RWPE2 (cell line): ENCODE measurements around the gene EXOC7.

Source experiments
- ATAC-seq: fragments of 200-7000 bp; cut with Tn5 transposase; 3 replicates; pipeline ENCODE4 v1.9.1; 2021; ENCODE audit warnings: low read depth
- DNase-seq: peaks from one replicate; pipeline ENCODE4 v3.0.0-alpha.2; 2020; ENCODE audit warnings: low spot score
- H3K27ac ChIP-seq: fragments of 450-650 bp; 2 replicates; pipeline ENCODE4 v1.5.1; 2017; ENCODE audit warnings: mild to moderate bottlenecking; ENCODE audit not compliant: poor library complexity, severe bottlenecking
- H3K27me3 ChIP-seq: fragments of 250-450 bp; sonication (Bioruptor Pico); 2 replicates; pipeline ENCODE4 v1.5.1; 2021; ENCODE audit warnings: mild to moderate bottlenecking, moderate library complexity; ENCODE audit not compliant: insufficient read depth, poor library complexity, severe bottlenecking
- H3K36me3 ChIP-seq: fragments of 250-450 bp; sonication (Bioruptor Pico); 2 replicates; pipeline ENCODE4 v1.5.1; 2020; ENCODE audit warnings: low read depth, mild to moderate bottlenecking, moderate library complexity
- H3K4me1 ChIP-seq: fragments of 250-450 bp; sonication (Bioruptor Pico); 2 replicates; pipeline ENCODE4 v1.5.1; 2021; ENCODE audit warnings: mild to moderate bottlenecking, moderate library complexity; ENCODE audit not compliant: insufficient read depth, poor library complexity, severe bottlenecking
- H3K4me3 ChIP-seq: fragments of 250-450 bp; sonication (Bioruptor Pico); 2 replicates; pipeline ENCODE4 v1.5.1; 2021; ENCODE audit warnings: mild to moderate bottlenecking, moderate library complexity; ENCODE audit not compliant: severe bottlenecking
- H3K9me3 ChIP-seq: fragments of 250-450 bp; sonication (Bioruptor Pico); 2 replicates; pipeline ENCODE4 v1.5.1; 2021; ENCODE audit warnings: mild to moderate bottlenecking, moderate library complexity; ENCODE audit not compliant: severe bottlenecking
- TF ChIP-seq, protein P1 (sequence below): fragments of 450-650 bp; IDR thresholded peaks from one replicate; pipeline ENCODE4 v1.5.1; 2017; ENCODE audit warnings: mild to moderate bottlenecking, moderate library complexity; ENCODE audit not compliant: poor library complexity, severe bottlenecking

Gene EXOC7

DNA sequence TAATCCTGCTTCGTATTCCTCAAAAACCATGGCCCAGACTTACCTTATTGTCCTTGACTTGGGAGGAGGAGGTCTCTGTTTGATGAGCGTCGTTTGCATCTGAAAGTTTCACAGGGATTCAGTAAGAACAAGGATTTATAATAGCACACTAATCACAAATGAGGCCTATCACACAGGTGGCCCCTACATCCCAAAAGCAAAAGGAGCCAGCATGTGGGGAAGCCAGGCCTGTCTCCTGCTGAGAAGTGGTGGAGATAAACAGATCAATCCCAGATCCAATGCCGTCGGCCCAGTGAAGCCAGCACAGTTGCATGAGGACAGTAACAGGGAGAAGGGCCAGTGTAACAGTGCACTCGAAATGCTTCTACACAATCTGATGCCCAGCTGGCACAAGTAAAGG lies 63.2 kb downstream of the EXOC7 start:
- no peak for ATAC-seq
- no peaks in the 10 kb centered on the region for H3K27me3 ChIP-seq
- H3K4me1 ChIP-seq: no peaks in the 10 kb centered on the region
- no peak overlapping the region for H3K27ac ChIP-seq
- H3K9me3 ChIP-seq: no peaks in the 10 kb centered on the region
- DNase-seq: no peak
- TF ChIP-seq, protein P1, sequence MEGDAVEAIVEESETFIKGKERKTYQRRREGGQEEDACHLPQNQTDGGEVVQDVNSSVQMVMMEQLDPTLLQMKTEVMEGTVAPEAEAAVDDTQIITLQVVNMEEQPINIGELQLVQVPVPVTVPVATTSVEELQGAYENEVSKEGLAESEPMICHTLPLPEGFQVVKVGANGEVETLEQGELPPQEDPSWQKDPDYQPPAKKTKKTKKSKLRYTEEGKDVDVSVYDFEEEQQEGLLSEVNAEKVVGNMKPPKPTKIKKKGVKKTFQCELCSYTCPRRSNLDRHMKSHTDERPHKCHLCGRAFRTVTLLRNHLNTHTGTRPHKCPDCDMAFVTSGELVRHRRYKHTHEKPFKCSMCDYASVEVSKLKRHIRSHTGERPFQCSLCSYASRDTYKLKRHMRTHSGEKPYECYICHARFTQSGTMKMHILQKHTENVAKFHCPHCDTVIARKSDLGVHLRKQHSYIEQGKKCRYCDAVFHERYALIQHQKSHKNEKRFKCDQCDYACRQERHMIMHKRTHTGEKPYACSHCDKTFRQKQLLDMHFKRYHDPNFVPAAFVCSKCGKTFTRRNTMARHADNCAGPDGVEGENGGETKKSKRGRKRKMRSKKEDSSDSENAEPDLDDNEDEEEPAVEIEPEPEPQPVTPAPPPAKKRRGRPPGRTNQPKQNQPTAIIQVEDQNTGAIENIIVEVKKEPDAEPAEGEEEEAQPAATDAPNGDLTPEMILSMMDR: no peak
- H3K4me3 ChIP-seq: no peak overlapping the region
- peaks cover 68% of the 10 kb centered on the region for H3K36me3 ChIP-seq

DNA sequence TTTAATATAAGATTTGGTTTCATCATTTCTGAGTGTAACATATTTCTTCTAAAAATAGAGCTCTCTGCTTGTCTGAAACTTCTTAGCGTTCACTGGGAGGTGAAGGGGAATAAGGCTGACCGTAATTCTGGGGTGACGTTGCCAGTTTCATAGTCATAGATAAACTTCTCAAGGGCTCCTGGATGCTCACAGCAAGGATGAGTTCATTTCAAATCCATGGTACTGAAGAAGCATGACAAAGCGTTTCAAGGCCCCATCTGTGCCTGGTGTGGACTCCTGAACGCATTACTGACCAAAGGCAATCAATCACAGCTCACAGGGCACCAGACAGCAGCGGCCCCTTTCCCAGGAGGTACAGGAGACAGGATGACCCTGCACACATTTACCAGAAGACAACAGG lies 64.5 kb downstream of the EXOC7 start:
- TF ChIP-seq, protein P1: no peak
- Histone ChIP-seq H3K9me3 (no peaks in the 10 kb centered on the region), H3K36me3 (peaks cover 57% of the 10 kb centered on the region), H3K27me3 (no peaks in the 10 kb centered on the region), H3K27ac (no peak overlapping the region), H3K4me1 (no peaks in the 10 kb centered on the region), H3K4me3 (no peak overlapping the region)
- DNase-seq (no peak), ATAC-seq (no peak)

DNA sequence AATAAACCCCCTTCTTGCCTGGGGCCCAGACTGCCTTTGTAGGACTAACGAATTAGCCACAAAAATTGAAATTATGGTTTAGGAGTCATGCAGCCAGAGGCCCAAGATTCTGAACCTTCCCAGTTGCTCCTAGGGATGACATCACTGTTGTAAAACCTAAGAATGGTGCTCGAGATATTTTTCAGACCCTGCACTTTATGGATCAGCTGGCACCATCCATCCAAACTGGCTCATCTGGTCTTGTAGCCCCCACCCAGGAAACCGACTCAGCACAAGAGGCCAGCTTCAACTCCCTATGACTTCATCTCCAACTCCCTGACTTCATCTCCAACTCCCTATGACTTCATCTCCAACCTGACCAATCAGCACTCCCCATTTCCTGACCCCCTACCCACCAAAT lies 65.5 kb downstream of the EXOC7 start:
- Histone ChIP-seq H3K9me3 (no peaks in the 10 kb centered on the region), H3K27me3 (no peaks in the 10 kb centered on the region), H3K27ac (no peak overlapping the region), H3K4me1 (no peaks in the 10 kb centered on the region), H3K36me3 (peaks cover 46% of the 10 kb centered on the region), H3K4me3 (no peak overlapping the region)
- ATAC-seq: no peak
- TF ChIP-seq, protein P1: no peak
- DNase-seq: no peak

DNA sequence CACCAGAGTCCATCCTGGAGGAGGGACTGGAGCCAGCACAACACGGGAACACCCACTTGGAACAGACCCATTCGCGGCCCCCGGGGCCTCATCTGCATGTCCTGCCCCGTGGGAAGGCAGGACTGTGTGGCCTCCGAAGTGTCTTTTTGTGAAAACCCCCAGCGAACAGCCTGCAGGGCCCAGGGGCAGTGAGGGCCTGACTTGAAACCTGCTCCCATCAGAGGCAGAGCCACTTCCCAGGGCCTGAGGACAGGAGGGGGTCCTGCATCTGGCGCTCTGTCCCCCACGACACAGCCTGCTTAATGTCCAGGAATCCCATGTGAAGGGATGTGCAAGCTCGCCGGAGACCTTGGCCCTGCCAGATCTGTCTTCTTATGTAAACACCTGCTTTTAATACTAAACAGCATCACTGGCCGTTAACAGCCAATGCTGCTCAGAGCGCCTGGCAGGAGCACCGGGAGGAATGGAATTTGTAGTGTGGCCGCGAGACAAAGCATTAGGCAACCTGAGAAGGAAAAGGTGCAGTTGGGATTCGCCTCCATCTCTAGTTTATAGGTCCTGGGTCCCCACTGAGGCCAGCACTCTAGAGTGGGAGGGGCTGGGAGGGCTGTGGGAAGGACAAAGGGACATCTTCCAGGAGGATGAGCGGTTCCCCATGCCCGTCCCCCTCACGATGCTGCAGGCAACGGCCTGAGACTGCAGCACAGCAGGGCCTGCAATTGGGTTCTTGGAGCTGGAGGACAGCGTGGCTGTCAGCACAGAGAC lies 66.9 kb downstream of the EXOC7 start:
- TF ChIP-seq, protein P1: no peak
- no peak overlapping the region for H3K27ac ChIP-seq
- no peaks in the 10 kb centered on the region for H3K9me3 ChIP-seq
- H3K27me3 ChIP-seq: no peaks in the 10 kb centered on the region
- H3K4me3 ChIP-seq: no peak overlapping the region
- peaks cover 32% of the 10 kb centered on the region for H3K36me3 ChIP-seq
- H3K4me1 ChIP-seq: no peaks in the 10 kb centered on the region
- ATAC-seq (no peak; the same call in 2 of the 3 replicates), DNase-seq (no peak)
